H9 (cell line): ENCODE measurements around the gene ADGRG2. TPM values are rescaled to one million over a fixed set of nuclear protein-coding genes. Genes with fewer than 3 reads are reported as not detected.

Experiments
- DNase-seq: peaks from one replicate; pipeline ENCODE4 v3.0.0-alpha.2; 2017
- H2AFZ ChIP-seq: one replicate; pipeline ENCODE4 v1.6.1; 2013; ENCODE audit warnings: mild to moderate bottlenecking, low read length, control low read depth, moderate library complexity
- H2AK5ac ChIP-seq: 2 replicates; pipeline ENCODE4 v1.6.1; 2013; ENCODE audit warnings: low read length, control low read depth, mixed read lengths; ENCODE audit not compliant: insufficient read length
- H2BK120ac ChIP-seq: one replicate; pipeline ENCODE4 v1.6.1; 2013; ENCODE audit warnings: low read depth, mild to moderate bottlenecking, low read length, control low read depth, inconsistent platforms; ENCODE audit not compliant: poor library complexity, severe bottlenecking
- H2BK12ac ChIP-seq: 2 replicates; pipeline ENCODE4 v1.6.1; 2013; ENCODE audit warnings: low read length, control low read depth, mixed read lengths, low read depth; ENCODE audit not compliant: insufficient read length
- H2BK15ac ChIP-seq: 2 replicates; pipeline ENCODE4 v1.6.1; 2013; ENCODE audit warnings: low read depth, low read length, control low read depth
- H2BK20ac ChIP-seq: one replicate; pipeline ENCODE4 v1.6.1; 2013; ENCODE audit warnings: low read depth, mild to moderate bottlenecking, low read length, control low read depth, inconsistent platforms; ENCODE audit not compliant: poor library complexity, severe bottlenecking
- H2BK5ac ChIP-seq: 2 replicates; pipeline ENCODE4 v1.6.1; 2013; ENCODE audit warnings: low read length, control low read depth, mixed read lengths; ENCODE audit not compliant: insufficient read length
- H3K14ac ChIP-seq: 2 replicates; pipeline ENCODE4 v1.6.1; 2013; ENCODE audit warnings: low read length, control low read depth; ENCODE audit not compliant: insufficient read depth
- H3K18ac ChIP-seq: 2 replicates; pipeline ENCODE4 v1.6.1; 2013; ENCODE audit warnings: low read depth, mild to moderate bottlenecking, mixed read lengths, low read length, control low read depth; ENCODE audit not compliant: insufficient read length
- H3K23ac ChIP-seq: 2 replicates; pipeline ENCODE4 v1.6.1; 2013; ENCODE audit warnings: low read length, control low read depth, mixed read lengths, low read depth; ENCODE audit not compliant: insufficient read length
- H3K23me2 ChIP-seq: 2 replicates; pipeline ENCODE4 v1.6.1; 2013; ENCODE audit warnings: low read depth, mild to moderate bottlenecking, mixed read lengths, low read length, control low read depth; ENCODE audit not compliant: insufficient read length, poor library complexity, severe bottlenecking
- H3K27ac ChIP-seq: 2 replicates; pipeline ENCODE4 v1.5.1; 2013; ENCODE audit warnings: low read length, control low read depth, mixed read lengths, low read depth; ENCODE audit not compliant: insufficient read length
- H3K27me3 ChIP-seq: 2 replicates; pipeline ENCODE4 v1.6.1; 2013; ENCODE audit warnings: low read length, control low read depth, inconsistent platforms; ENCODE audit not compliant: insufficient read depth
- H3K4ac ChIP-seq: 2 replicates; pipeline ENCODE4 v1.6.1; 2013; ENCODE audit warnings: low read depth, mild to moderate bottlenecking, control low read depth, inconsistent platforms, low read length, moderate library complexity
- H3K4me1 ChIP-seq: 2 replicates; pipeline ENCODE4 v1.6.1; 2013; ENCODE audit warnings: low read length, control low read depth, inconsistent platforms; ENCODE audit not compliant: insufficient read depth
- H3K4me2 ChIP-seq: 2 replicates; pipeline ENCODE4 v1.6.1; 2013; ENCODE audit warnings: low read length, control low read depth, mixed read lengths; ENCODE audit not compliant: insufficient read length, insufficient read depth
- H3K56ac ChIP-seq: 2 replicates; pipeline ENCODE4 v1.6.1; 2013; ENCODE audit warnings: low read depth, mild to moderate bottlenecking, mixed read lengths, low read length, control low read depth; ENCODE audit not compliant: insufficient read length
- H3K79me1 ChIP-seq: 2 replicates; pipeline ENCODE4 v1.6.1; 2013; ENCODE audit warnings: low read depth, mild to moderate bottlenecking, moderate library complexity, low read length, control low read depth, inconsistent platforms; ENCODE audit not compliant: insufficient read depth, poor library complexity, severe bottlenecking
- H3K79me2 ChIP-seq: 2 replicates; pipeline ENCODE4 v1.6.1; 2013; ENCODE audit warnings: low read length, control low read depth, inconsistent platforms; ENCODE audit not compliant: insufficient read depth
- H3K9ac ChIP-seq: 2 replicates; pipeline ENCODE4 v1.6.1; 2013; ENCODE audit warnings: low read length, control low read depth, mixed read lengths; ENCODE audit not compliant: insufficient read length; ENCODE audit errors: extremely low read depth
- H3K9me3 ChIP-seq: one replicate; pipeline ENCODE4 v1.6.1; 2013; ENCODE audit warnings: low read depth, low read length, inconsistent platforms; ENCODE audit not compliant: control insufficient read depth
- H3T11ph ChIP-seq: one replicate; pipeline ENCODE4 v1.6.1; 2013; ENCODE audit warnings: mild to moderate bottlenecking, low read length, control low read depth, inconsistent platforms
- H4K20me1 ChIP-seq: one replicate; pipeline ENCODE4 v1.6.1; 2013; ENCODE audit not compliant: control insufficient read depth, insufficient read length, insufficient read depth
- H4K5ac ChIP-seq: 2 replicates; pipeline ENCODE4 v1.6.1; 2013; ENCODE audit warnings: low read depth, mild to moderate bottlenecking, mixed read lengths, low read length, control low read depth; ENCODE audit not compliant: insufficient read length
- H4K8ac ChIP-seq: replicated peaks from 2 replicates; pipeline ENCODE4 v1.6.1; 2013; ENCODE audit warnings: low read length, control low read depth, mixed read lengths, low read depth; ENCODE audit not compliant: insufficient read length
- H4K91ac ChIP-seq: 2 replicates; pipeline ENCODE4 v1.6.1; 2013; ENCODE audit warnings: low read depth, mild to moderate bottlenecking, moderate library complexity, mixed read lengths, low read length, control low read depth; ENCODE audit not compliant: insufficient read length
- H3K27ac Mint-ChIP-seq, 3 experiments: 2 replicates in 2 of 3; 3 replicates in 1 of 3; pipeline ENCODE4 v1.8.0; 2020 to 2021; ENCODE audit warnings: mixed read lengths in 3 of 3, mild to moderate bottlenecking in 1 of 3, moderate library complexity in 1 of 3
- H3K27me3 Mint-ChIP-seq: 2 replicates; pipeline ENCODE4 v1.8.0; 2021; ENCODE audit warnings: low read depth, mild to moderate bottlenecking, moderate library complexity, mixed read lengths
- H3K36me3 Mint-ChIP-seq, 3 experiments: 2 replicates in 2 of 3; 3 replicates in 1 of 3; pipeline ENCODE4 v1.8.0; 2020 to 2021; ENCODE audit warnings: low read depth in 3 of 3, mixed read lengths in 3 of 3; ENCODE audit not compliant: insufficient read depth in 1 of 3
- H3K4me1 Mint-ChIP-seq, 2 experiments: 2 replicates each; pipeline ENCODE4 v1.8.0; 2020; ENCODE audit warnings: mixed read lengths in 2 of 2
- H3K4me3 Mint-ChIP-seq, 2 experiments: 2 replicates in 1 of 2; 3 replicates in 1 of 2; pipeline ENCODE4 v1.8.0; 2020 to 2021; ENCODE audit warnings: mild to moderate bottlenecking in 2 of 2, mixed read lengths in 2 of 2, moderate library complexity in 1 of 2
- H3K9me3 Mint-ChIP-seq, 2 experiments: 2 replicates in 1 of 2; 3 replicates in 1 of 2; pipeline ENCODE4 v1.8.0; 2020; ENCODE audit warnings: mild to moderate bottlenecking in 2 of 2, mixed read lengths in 2 of 2, moderate library complexity in 1 of 2
- WGBS: extraction: QIAGEN DNeasy Blood & Tissue Kit; methylation state at CpG from one replicate; pipeline ENCODE4 v1.1.7; 2013; ENCODE audit warnings: missing lambda C conversion rate, low lambda C conversion rate, mixed read lengths; ENCODE audit not compliant: insufficient read length; ENCODE audit errors: extremely low coverage; 5-methylcytosine and 5-hydroxymethylcytosine counted together
- total RNA-seq: library from RNA; stranded (reverse); gene quantifications from 2 replicates; pipeline ENCODE4 v1.2.1, GENCODE V29; 2021
- TF ChIP-seq, protein P1 (sequence below): fragments of 200-600 bp; sonication (generic); conservative IDR thresholded peaks from 3 replicates; pipeline ENCODE4 v1.8.0; 2021; ENCODE audit warnings: antibody characterized with exemption, mild to moderate bottlenecking

ADGRG2 gene
- total RNA-seq, 1 experiment from 2014 or later = 6.8 TPM

- H4K5ac ChIP-seq = no peak overlapping the region
- H2BK12ac ChIP-seq = no peak overlapping the region
- H3K14ac ChIP-seq = no peak overlapping the region
- H3K23ac ChIP-seq = no peak overlapping the region
- Mint-ChIP-seq H3K9me3 (peaks cover 50 to 52% of the 10 kb centered on the region in 2 experiments), H3K36me3 (peaks cover 0 to 9% (median 5%) of the 10 kb centered on the region in 3 experiments; a peak in 4 of 7 replicates), H3K27ac (no peak overlapping the region), H3K4me1 (no peaks in the 10 kb centered on the region), H3K27me3 (peaks cover 1% of the 10 kb centered on the region), H3K4me3 (no peak overlapping the region)
- no peak overlapping the region for H3K4ac ChIP-seq
- no peaks in the 10 kb centered on the region for H3K79me1 ChIP-seq
- no peak overlapping the region for H3K9ac ChIP-seq
- H2AK5ac ChIP-seq = no peak overlapping the region
- H3T11ph ChIP-seq = no peak overlapping the region
- H3K79me2 ChIP-seq = no peaks in the 10 kb centered on the region
- no peak overlapping the region for H3K56ac ChIP-seq
- H2BK5ac ChIP-seq = no peak overlapping the region
- WGBS = no CpG with 5 or more reads among the region's 7 CpGs
- H4K20me1 ChIP-seq = no peaks in the 10 kb centered on the region
- no peaks in the 10 kb centered on the region for H3K4me1 ChIP-seq
- H4K8ac ChIP-seq = no peak overlapping the region
- peaks cover 25% of the 10 kb centered on the region for H3K9me3 ChIP-seq
- H3K23me2 ChIP-seq = no peaks in the 10 kb centered on the region
- H2AFZ ChIP-seq = no peak overlapping the region
- H3K18ac ChIP-seq = no peak overlapping the region
- H3K4me2 ChIP-seq = no peak overlapping the region
- H2BK15ac ChIP-seq = no peak overlapping the region
- H4K91ac ChIP-seq = no peak overlapping the region
- no peaks in the 10 kb centered on the region for H3K27me3 ChIP-seq
- no peak overlapping the region for H2BK120ac ChIP-seq
- no peak for DNase-seq
- TF ChIP-seq, protein P1, sequence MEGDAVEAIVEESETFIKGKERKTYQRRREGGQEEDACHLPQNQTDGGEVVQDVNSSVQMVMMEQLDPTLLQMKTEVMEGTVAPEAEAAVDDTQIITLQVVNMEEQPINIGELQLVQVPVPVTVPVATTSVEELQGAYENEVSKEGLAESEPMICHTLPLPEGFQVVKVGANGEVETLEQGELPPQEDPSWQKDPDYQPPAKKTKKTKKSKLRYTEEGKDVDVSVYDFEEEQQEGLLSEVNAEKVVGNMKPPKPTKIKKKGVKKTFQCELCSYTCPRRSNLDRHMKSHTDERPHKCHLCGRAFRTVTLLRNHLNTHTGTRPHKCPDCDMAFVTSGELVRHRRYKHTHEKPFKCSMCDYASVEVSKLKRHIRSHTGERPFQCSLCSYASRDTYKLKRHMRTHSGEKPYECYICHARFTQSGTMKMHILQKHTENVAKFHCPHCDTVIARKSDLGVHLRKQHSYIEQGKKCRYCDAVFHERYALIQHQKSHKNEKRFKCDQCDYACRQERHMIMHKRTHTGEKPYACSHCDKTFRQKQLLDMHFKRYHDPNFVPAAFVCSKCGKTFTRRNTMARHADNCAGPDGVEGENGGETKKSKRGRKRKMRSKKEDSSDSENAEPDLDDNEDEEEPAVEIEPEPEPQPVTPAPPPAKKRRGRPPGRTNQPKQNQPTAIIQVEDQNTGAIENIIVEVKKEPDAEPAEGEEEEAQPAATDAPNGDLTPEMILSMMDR = no peak
- H2BK20ac ChIP-seq = no peak overlapping the region
- no peak overlapping the region for H3K27ac ChIP-seq
Measured at GRCh38 chrX:18973527-18974192, 148.6 kb downstream of the ADGRG2 start.
